Lung (tissue), 12 donors: Measurements from ENCODE around the gene AADACL4. TPM values are rescaled to one million over a fixed set of nuclear protein-coding genes. Genes with fewer than 3 reads are reported as not detected.
"Not testable (repeated sequence)": the region's sequence is repeated elsewhere in the genome, so short reads cannot be mapped to it uniquely, and the experiment has no call there.

ENCODE experiments used
- ATAC-seq: fragments of 200-7000 bp; cut with Tn5 transposase; one replicate; pipeline ENCODE4 v1.9.1; 2020; ENCODE audit warnings: moderate number of reproducible peaks; ENCODE audit not compliant: insufficient read depth, low FRiP score
- DNase-seq, 3 donors: peaks; one replicate each; pipeline ENCODE4 v3.0.0-alpha.2; 2013 to 2017
- H3K27ac ChIP-seq, 2 donors: one replicate each; pipeline ENCODE4 v1.5.1; 2013; ENCODE audit warnings: mild to moderate bottlenecking in 2 of 2, moderate library complexity in 2 of 2, control low read depth in 1 of 2, inconsistent platforms in 1 of 2, low read depth in 1 of 2, low read length in 1 of 2
- H3K27me3 ChIP-seq, 3 donors: one replicate each; pipeline ENCODE4 v1.5.1; 2013; ENCODE audit warnings: low read length in 2 of 3; ENCODE audit not compliant: control insufficient read depth in 3 of 3, insufficient read depth in 3 of 3
- H3K36me3 ChIP-seq, 4 donors: one replicate each; pipeline ENCODE4 v1.5.1; 2013; ENCODE audit warnings: low read length in 4 of 4, mild to moderate bottlenecking in 1 of 4, moderate library complexity in 1 of 4; ENCODE audit not compliant: control insufficient read depth in 4 of 4, insufficient read depth in 4 of 4
- H3K4me1 ChIP-seq, 5 donors: one replicate each; pipeline ENCODE4 v1.5.1; 2013; ENCODE audit warnings: low read length in 5 of 5, mild to moderate bottlenecking in 2 of 5, moderate library complexity in 1 of 5; ENCODE audit not compliant: control insufficient read depth in 5 of 5, insufficient read depth in 5 of 5
- H3K4me3 ChIP-seq: one replicate; pipeline ENCODE4 v1.5.1; 2013; ENCODE audit warnings: mild to moderate bottlenecking, control low read depth, moderate library complexity
- H3K9ac ChIP-seq, 2 donors: one replicate each; pipeline ENCODE4 v1.5.1; 2013; ENCODE audit warnings: low read length in 2 of 2, control low read depth in 1 of 2; ENCODE audit not compliant: insufficient read depth in 1 of 2
- H3K9me3 ChIP-seq, 4 donors: one replicate each; pipeline ENCODE4 v1.5.1; 2013; ENCODE audit warnings: low read length in 3 of 4, mild to moderate bottlenecking in 1 of 4, moderate library complexity in 1 of 4; ENCODE audit not compliant: control insufficient read depth in 4 of 4, insufficient read depth in 3 of 4
- CTCF ChIP-seq: IDR thresholded peaks from 2 replicates; pipeline ENCODE4 v1.5.1; 2012; ENCODE audit warnings: mild to moderate bottlenecking; ENCODE audit errors: control extremely low read depth, extremely low read depth
- WGBS, 2 donors: extraction: QIAGEN DNeasy Blood & Tissue Kit; methylation state at CpG; one replicate each; pipeline ENCODE4 v1.1.7; 2013; 5-methylcytosine and 5-hydroxymethylcytosine counted together
- polyA plus RNA-seq, 2 donors: library from polyadenylated mRNA; stranded (reverse); fragments of 200-250 nt; gene quantifications; one replicate each; pipeline ENCODE4 v1.2.1, GENCODE V29; 2013
- total RNA-seq, 2 donors: library from RNA; depleted of rRNA in 1 of 2; stranded (reverse); fragments of >200 nt in 1 of 2; gene quantifications; one replicate each; pipeline ENCODE4 v1.2.1, GENCODE V29; 2014 to 2021
- donor health status: control.
- donor health status: control.
- donor health status: Bipolar disorder and iron deficiency.
- donor health status: healthy.
- donor health status: DM: yes; HTN: yes; CAD: no.

The AADACL4 gene
- total and polyA plus RNA-seq, 4 donors: not detected

- ATAC-seq: no peak
- Histone ChIP-seq H3K4me1 (peaks cover 0 to 7% (median 0%) of the 10 kb centered on the region in 5 donors), H3K36me3 (no peaks in the 10 kb centered on the region), H3K9me3 (peaks cover 0 to 18% (median 3%) of the 10 kb centered on the region in 4 donors), H3K27ac (no peak overlapping the region), H3K9ac (no peak overlapping the region), H3K27me3 (no peaks in the 10 kb centered on the region), H3K4me3 (no peak overlapping the region)
- no peak for DNase-seq
- no peak for TF ChIP-seq CTCF
Measured at GRCh38 chr1:12640958-12641272, 3.0 kb upstream of the AADACL4 start.

- DNase-seq (no peak), ATAC-seq (no peak)
- no peaks in the 10 kb centered on the region for H3K27me3 ChIP-seq
- H3K36me3 ChIP-seq: no peaks in the 10 kb centered on the region
- WGBS, 2 donors: 94 to 97% methylated on average over 2 of the region's 2 CpGs
- H3K27ac ChIP-seq: no peak overlapping the region
- no peak overlapping the region for H3K9ac ChIP-seq
- H3K4me1 ChIP-seq: peaks cover 0 to 5% (median 0%) of the 10 kb centered on the region in 5 donors
- H3K4me3 ChIP-seq: no peak overlapping the region
- no peak for TF ChIP-seq CTCF
- H3K9me3 ChIP-seq: peaks cover 0 to 18% (median 3%) of the 10 kb centered on the region in 4 donors
Measured at GRCh38 chr1:12643079-12643478, 806 bp upstream of the AADACL4 start.

- Histone ChIP-seq H3K36me3 (no peaks in the 10 kb centered on the region), H3K27me3 (no peaks in the 10 kb centered on the region), H3K9ac (no peak overlapping the region), H3K27ac (no peak overlapping the region), H3K4me3 (no peak overlapping the region), H3K4me1 (peaks cover 0 to 5% (median 0%) of the 10 kb centered on the region in 5 donors), H3K9me3 (peaks cover 0 to 16% (median 2%) of the 10 kb centered on the region in 4 donors)
- TF ChIP-seq CTCF: no peak
- ATAC-seq: no peak
- WGBS, 2 donors: 90 to 92% methylated on average over 2 of the region's 2 CpGs
- DNase-seq: no peak
Measured at GRCh38 chr1:12644237-12644636, 352 bp downstream of the AADACL4 start.

GRCh38 chr1:12644829-12645228, 944 bp downstream of the AADACL4 start:
- H3K4me1 ChIP-seq: peaks cover 0 to 5% (median 0%) of the 10 kb centered on the region in 5 donors
- H3K4me3 ChIP-seq: no peak overlapping the region
- no peak for TF ChIP-seq CTCF
- H3K36me3 ChIP-seq: no peaks in the 10 kb centered on the region
- no peaks in the 10 kb centered on the region for H3K27me3 ChIP-seq
- ATAC-seq (no peak), DNase-seq (no peak)
- no peak overlapping the region for H3K9ac ChIP-seq
- WGBS, 2 donors: 88% methylated on average over 2 of the region's 2 CpGs
- peaks cover 0 to 10% (median 0%) of the 10 kb centered on the region in 4 donors for H3K9me3 ChIP-seq
- no peak overlapping the region for H3K27ac ChIP-seq

GRCh38 chr1:12645401-12645800, 1.5 kb downstream of the AADACL4 start:
- not testable (repeated sequence) for H3K36me3 ChIP-seq, H3K27ac ChIP-seq, ATAC-seq, H3K4me3 ChIP-seq, H3K27me3 ChIP-seq, H3K9ac ChIP-seq, DNase-seq, H3K9me3 ChIP-seq
- peaks cover 0 to 11% (median 0%) of the 10 kb centered on the region in 5 donors for H3K4me1 ChIP-seq
- WGBS, 2 donors: 92 to 95% methylated on average over 9 of the region's 9 CpGs
